COLO668 (cell line): ENCODE measurements around the gene EXOC2.
A peak's percentile ranks its signal among the peaks of the same experiment; 100 is the strongest.

Source experiments
- DNase-seq: peaks from one replicate; lab custom pipeline; 2025; ENCODE audit not compliant: unreplicated experiment; lab: John Stamatoyannopoulos, UW

EXOC2 gene, protein sequence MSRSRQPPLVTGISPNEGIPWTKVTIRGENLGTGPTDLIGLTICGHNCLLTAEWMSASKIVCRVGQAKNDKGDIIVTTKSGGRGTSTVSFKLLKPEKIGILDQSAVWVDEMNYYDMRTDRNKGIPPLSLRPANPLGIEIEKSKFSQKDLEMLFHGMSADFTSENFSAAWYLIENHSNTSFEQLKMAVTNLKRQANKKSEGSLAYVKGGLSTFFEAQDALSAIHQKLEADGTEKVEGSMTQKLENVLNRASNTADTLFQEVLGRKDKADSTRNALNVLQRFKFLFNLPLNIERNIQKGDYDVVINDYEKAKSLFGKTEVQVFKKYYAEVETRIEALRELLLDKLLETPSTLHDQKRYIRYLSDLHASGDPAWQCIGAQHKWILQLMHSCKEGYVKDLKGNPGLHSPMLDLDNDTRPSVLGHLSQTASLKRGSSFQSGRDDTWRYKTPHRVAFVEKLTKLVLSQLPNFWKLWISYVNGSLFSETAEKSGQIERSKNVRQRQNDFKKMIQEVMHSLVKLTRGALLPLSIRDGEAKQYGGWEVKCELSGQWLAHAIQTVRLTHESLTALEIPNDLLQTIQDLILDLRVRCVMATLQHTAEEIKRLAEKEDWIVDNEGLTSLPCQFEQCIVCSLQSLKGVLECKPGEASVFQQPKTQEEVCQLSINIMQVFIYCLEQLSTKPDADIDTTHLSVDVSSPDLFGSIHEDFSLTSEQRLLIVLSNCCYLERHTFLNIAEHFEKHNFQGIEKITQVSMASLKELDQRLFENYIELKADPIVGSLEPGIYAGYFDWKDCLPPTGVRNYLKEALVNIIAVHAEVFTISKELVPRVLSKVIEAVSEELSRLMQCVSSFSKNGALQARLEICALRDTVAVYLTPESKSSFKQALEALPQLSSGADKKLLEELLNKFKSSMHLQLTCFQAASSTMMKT

DNA sequence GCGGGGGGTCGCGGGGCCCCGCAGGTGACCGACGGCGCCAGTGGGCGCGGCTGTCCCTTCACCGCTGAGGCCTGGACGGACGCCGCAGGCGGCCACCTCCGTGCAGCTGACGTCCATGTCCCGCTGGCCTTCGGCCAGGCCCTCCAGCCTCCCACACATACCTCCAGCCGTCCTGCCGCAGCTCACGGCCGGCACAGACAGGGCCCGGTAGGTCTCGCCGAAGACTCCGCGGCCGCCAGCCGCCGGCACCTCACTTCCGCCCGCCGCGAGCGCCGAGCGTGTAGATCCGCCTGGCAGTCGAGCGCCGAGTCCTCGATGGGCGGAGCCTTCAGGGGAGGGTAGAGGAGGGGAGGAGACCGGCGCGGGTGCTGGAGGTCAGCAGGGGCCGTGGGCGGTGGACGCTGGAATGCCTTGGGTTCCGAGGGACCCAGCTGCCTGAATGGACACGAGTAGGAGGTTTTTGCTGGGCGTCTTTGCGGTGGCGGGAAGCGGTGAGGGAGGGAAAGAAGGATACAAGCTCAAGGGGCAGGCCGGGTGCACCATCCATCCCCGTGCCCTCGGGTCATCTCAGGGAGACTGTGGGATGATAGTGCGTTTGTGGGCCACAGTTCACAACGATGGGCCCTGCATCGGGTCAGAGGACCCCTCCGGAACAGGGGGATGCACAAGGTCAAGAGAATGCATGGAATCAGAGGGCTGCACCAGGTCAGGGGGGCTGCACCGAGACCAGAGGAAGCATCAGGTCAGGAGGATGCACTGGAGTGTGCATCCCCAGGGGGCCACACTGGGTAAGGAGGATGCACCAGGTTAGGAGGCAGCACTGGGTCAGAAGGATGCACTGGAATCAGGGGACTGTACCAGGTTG is at the start of gene EXOC2:
Gene EXOC2, minus strand, starts transcription at position 282 of the 865 bp plus-strand sequence. CDS start 55,321 bp downstream, outside the sequence.
- DNase-seq, result peak; percentile 88

DNA sequence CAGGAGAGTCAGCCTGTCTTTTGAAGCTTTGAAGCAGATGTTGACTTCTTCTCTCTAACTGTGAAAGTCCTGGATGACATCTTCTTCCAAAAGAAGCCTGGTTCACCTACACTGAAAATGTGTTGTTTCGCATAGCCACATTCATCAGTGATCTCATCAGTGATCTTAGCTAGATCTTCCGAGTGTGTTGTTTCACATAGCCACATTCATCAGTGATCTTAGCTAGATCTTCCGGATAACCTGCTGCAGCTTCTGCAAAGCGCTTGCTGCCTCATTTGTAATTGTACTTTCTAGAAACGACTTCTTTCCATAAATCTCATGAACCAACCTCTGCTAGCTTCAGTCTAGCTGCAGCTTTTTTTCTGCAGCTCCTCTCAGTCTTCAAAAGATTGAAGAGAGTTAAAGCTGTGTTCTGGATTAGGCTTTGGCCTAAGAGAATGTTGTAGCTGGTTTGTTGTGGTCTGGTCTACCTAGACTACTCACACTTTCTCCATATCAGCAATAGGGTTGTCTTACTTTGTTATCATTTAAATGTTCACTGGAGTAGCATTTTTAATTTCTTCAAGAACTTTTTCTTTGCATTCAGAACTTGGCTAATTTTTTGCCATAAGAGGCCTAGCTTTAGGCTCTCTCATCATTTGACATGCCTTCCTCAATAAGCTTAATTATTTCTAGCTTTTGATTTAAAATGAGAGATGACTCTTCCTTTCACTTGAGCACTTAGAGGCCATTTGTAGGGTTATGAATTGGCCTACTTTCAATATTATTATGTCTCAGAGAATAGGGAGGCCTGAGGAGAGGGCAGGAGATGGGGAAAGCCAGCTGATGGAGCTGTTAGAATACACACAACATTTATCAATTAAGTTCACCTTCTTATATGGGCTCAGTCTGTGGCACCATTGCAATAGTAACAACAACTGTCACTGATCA is 48.7 kb upstream of the EXOC2 start:
- DNase-seq, result no peak

DNA sequence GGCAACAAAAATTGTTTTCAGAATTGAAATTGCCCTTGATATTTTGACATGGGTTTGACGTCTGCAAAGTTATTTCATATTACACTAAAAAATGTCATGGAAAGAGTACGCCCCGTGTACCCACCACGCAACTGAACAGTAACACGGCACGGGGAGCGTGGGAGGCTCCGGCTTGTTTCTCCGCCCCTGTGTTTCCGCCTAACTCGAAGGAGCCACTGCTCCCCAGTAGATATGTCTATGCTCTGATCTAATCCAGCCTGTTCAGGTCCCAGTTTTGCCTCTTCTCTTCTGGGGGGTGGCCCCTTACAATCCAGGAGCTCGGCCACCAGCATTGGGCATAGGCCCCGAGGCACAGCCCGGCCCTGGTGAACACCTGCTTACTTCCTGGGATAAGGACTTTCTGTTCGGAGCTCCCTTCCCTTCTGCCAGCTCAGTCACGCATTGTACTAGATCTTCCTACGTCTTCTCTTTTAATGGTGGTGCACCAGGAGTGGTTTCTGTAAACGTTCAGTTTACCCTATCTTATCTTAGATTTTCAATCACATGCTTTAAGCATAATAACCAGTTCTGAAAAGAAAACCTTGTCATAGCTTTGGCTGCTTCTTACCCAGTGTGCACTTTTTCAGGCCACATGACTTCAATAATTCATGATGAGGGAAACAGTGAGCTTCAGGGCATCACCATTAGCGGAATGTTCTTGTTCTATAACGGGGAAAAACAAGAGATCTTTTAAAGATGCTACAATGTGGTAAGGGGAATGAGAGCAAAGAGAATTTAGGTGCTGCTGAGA is 43.9 kb upstream of the EXOC2 start:
- no peak for DNase-seq

DNA sequence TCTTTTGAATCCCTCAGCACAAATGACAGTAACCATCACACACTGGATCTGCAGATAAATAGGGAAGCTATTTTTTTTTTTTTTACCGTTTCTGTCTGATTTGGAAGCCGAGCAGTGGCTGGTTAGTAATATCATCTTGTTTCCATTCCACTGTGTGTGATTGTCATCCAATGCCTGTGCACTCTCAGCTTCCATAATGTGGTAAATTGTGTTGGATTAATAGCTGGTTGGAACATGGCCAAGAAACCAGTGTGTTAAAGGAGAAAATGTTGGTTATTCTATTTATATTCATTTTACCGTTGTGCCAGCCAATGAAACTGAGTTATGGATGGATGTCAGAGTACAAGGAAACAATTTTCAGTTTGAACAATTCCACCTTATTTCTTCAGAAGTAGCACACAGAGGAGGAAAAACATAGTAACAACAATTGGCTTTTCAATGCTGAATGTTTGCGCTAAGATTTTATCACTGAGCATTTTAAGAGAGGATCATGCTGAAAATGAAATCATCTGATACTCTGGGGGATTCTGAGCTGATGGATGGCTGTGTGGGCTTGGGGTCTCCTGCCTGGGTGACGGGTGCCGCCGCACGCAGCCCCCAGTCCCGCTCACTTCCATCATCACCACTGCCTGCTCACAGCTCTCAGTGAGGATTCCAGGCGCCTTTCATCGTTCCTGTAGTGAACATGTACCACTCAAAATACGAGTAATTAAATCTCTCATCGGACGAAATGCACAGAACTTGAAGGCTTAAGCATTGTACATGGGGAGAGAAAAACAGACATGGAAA is 40.7 kb upstream of the EXOC2 start:
- no peak for DNase-seq

DNA sequence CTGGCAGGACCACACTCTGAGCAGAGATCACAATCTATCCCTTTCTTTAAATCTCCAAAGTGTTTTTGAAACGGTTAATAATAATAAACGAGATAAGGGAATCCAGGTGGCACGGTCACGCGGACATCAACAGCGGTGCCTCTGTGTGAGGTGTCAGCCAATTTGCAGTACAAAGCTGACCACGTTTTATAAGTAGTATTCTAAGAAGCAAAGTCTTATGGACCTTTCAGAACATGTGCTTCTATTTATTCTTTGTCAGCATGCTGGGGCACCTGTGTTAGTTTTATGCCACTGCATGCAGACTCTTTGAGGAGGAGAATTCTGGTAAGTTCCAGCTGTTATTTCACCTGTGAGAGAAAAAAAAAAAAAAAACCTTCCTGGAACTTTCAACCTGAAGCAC is 39.0 kb upstream of the EXOC2 start:
- DNase-seq, result no peak

DNA sequence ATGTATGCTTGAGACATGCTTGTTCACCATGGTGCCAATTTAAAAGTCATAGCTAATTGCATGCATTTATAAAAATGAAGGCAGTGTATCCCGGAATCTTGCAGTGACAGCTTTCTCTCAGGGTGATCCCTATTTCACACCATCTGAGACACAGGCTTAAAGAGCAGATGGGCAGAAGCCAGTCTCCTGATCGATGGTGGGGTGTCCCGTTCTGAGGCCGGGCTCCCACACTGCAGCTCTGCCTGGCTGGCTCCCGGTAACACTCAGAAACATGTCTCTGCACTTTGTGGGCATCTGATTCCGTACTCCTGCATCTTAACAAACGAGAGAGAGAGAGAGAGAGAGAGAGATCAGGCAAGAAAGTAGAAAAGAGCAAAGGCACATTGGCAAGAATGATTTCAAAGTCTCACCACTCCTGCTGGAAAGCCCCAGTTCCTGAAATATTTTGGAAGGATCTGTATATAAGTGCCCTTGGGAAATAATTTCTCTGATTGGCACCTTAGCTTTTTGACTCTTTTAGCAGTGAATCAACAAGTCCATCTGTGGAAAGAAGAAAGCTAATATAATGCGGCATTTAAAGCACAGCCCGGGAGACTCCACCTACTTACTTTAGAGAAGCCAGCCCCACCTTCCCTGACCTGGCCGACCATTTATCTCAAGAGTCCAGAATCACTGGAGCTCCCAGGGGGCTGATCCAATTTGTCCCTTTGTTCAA is 36.8 kb upstream of the EXOC2 start:
- no peak for DNase-seq

DNA sequence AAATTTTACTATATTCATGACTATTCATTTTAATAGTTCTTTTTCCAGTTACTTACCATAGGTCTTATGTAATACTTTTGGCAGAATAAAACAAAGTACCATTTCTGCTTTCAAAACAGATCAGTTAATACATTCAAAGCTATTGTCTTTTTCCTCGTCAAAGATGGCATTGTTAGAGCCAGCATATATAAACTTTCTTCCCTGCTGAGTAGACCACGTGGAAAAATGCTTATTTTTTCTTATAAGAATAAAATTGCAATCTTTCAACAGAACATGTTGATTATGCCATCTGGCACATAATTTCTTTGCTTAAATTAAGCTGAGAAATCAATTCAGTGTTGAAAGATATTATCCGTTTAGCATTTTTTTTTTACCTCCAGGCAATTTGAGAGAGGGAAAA is 34.9 kb upstream of the EXOC2 start:
- DNase-seq, result no peak

DNA sequence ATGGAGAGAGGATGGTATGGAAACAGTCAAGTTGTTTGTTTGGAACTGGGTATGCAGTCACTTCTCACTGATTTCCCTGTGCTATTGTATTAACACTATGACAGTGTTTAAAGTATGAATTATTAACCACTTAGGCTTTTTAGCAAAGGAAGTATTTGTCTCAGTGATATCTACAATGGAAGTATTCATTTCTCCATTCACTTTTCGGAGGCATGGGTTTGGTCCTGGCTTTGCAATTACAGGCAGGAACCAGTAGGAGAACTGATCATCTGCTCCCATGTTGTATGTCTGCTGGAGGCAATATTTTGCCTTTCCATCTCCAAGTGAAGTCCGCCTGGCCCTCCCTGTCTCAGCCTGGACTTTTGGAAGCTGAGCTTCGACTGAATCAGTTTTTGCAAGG is 30.6 kb upstream of the EXOC2 start:
- DNase-seq, result no peak

DNA sequence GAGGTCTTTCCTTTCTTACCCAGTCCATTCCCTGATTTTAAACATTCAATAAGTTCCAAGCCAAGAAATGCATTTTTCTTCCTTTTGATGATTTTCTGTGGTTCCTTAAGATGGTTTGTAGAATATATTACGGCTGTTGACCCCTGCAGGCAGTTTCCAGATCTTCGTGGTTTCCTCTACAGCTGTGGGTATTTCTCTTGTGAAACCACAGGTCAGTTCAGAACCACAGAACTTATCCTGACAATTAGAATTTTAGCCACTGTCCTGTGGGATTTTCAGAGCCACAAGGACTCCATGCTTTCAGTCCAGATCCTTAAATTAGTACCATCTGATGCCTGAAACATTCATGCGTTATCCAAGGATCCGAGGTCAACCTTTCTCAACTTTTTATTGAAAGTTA is 29.7 kb upstream of the EXOC2 start:
- DNase-seq, result no peak

DNA sequence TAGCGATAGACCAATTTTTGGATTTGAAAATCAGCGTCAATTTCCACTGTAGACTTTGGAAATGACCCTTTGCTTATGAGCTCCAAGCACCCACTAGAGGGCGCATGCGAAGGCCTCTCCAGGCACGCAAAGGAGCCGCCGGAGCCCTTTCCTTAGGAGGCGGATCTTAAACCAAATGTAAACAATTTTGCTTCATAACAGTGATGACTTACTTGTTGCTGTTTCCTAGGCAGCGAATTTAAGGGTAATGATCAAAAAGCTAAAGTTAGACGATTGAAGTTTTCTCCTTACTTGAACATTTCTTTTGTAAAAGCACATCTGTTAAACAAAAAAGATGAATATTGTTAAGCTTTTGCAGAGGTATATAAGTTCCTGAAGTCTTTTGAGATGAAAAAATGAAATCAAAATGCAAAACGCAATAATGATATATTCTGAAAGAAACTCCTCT is 29.2 kb upstream of the EXOC2 start:
- DNase-seq, result peak; percentile 64

DNA sequence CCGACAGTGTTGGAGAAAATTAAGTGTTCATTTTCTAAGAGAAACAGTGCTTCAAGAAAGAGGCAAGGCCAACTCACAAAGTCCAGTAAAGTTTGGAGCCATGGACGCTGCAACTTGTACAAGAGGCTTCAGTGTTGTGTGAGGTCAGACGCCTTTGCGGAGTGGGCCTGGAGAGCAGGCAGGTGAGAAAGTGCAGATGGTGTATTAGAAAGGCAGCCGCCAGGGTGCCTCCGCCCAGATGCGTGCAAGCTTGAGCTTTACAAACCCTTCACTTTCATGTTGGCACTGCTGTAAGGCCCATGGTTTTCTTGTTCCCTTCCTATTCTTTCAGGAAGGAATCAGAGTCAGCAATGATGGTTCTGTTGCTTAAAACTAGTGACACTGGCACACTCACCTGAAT is 25.4 kb upstream of the EXOC2 start:
- DNase-seq, result no peak

DNA sequence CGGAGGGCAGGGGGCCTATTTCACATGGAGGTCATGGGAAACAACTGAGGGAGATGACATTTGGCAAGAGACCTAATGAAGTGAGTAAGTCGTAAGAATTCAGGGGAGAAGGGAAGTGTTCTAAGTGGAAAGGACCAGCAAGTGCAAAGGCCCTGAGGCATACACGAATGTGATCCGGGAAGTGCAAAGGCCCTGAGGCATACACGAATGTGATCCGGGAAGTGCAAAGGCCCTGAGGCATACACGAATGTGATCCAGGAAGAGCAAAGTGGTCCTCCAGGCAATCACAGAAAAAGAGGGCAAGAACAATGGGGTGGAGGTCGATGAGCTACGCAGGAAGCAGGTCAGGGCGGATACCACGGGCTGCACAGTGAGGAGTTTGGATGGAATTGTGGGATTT is 24.2 kb upstream of the EXOC2 start:
- DNase-seq, result no peak

DNA sequence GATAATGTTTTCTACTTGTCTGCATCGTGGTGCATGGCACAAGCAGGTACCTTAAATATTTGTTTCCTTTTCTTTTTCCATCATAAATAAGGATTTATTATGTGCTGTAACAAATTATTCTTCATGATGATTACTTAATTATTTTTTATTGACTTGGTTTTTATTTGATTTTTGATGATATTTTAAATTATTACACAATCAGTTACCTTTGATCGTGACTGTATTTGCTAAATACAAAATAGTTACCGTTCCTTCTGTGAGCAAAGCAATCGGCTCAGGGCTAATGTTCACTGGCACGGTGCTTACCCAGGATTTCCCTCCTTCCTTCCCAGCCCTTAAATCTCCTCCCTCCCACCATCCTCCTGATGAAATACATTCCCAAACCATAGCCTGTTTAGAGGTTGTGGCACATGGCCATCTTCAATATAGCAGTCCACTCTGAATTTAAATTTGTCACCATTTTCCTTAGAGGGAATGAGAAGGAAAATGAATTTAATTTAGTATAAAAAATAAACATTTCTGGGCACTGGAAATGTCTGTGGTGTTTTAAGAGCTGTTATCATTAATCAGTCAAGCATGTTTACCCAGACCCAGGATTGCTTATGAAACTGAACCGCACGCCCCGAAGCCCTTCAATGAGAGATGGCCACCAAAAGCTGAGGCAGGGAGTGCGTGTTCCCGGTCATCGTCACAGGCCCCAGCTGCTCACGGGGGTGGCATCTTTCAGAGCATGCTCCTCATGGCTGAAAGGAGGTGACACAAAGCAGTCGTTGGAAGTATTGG is 23.0 kb upstream of the EXOC2 start:
- no peak for DNase-seq

DNA sequence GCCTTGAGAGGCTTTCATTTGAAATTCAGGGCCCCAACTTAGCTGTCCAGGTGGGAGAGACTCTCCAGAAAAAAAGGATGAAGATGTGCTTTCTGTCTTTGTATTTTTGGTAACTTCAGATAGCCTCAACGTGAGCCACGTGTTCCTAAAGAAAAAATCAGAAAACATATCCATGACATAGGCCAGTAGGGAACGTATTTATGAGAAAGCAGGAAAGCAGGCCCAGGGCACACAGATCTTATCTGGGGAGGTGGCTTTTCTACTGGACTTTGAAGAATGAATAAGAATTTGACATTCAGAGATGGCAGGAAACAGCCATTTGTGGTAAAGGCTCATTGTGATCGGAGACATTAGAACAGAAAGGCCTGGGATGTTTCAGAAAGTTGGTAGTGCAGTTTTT is 21.2 kb upstream of the EXOC2 start:
- no peak for DNase-seq

DNA sequence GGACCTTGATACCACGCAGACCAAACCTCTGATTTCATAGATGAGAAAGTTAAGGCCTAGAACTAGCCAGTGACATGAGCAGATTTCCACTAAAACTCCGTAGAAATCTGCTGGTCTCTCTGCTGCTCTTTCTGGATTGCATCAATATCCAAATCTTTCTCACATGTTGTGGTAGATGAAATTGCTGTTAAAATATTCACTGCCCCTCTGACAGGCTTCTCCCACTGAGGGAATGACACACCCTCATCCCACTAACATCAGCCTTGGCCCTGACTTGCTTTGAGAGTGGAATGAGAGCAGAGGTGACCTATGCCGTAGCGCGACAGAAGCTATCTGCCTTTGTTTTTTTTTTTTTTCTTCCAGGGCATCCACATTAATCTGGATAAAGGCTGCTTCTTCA is 20.4 kb upstream of the EXOC2 start:
- no peak for DNase-seq

DNA sequence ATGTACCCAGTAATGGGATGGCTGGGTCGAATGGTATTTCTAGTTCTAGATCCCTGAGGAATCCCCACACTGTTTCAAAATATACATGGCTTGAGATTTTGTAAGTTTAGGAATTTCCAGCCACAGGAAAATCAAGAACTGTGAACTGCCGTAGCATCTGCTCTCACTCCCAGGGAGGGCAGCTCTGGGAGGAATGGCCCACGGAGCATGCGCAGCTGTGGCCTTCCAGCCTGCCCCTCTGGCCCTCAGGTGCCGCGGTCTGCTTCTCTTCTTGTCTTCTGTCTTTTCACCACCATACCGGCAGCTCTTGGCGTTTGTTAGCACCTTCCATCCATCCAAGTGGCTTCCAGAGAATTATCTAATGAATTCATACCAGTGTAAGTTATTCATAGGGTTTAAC is 19.9 kb upstream of the EXOC2 start:
- no peak for DNase-seq

DNA sequence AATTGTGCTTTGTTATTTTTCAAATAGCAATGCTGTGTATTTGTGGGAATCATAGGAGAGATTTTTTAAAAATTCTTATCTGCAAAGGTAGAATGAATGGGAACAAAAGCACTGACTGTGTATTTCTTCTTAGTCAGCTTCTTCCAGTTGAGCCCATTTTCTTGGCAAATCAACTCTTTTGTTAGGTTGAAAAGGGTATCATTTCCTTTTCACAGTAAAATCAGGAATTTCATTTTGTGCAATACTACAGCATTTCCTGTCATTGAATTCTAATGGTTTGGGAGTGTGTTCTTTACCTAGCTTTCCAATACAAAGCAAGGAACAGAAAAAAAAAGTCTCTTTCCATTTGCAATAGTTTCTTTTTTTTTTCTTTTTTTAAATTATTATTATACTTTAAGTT is 19.0 kb upstream of the EXOC2 start:
- DNase-seq, result no peak
